SIG-M5 (cell line): Measurements from ENCODE around the gene IKBIP.
"Not testable (repeated sequence)": the region's sequence is repeated elsewhere in the genome, so short reads cannot be mapped to it uniquely, and the experiment has no call there.

ENCODE experiments used
- DNase-seq: peaks from one replicate; lab custom pipeline; 2025; lab: John Stamatoyannopoulos, UW

Gene IKBIP

DNA sequence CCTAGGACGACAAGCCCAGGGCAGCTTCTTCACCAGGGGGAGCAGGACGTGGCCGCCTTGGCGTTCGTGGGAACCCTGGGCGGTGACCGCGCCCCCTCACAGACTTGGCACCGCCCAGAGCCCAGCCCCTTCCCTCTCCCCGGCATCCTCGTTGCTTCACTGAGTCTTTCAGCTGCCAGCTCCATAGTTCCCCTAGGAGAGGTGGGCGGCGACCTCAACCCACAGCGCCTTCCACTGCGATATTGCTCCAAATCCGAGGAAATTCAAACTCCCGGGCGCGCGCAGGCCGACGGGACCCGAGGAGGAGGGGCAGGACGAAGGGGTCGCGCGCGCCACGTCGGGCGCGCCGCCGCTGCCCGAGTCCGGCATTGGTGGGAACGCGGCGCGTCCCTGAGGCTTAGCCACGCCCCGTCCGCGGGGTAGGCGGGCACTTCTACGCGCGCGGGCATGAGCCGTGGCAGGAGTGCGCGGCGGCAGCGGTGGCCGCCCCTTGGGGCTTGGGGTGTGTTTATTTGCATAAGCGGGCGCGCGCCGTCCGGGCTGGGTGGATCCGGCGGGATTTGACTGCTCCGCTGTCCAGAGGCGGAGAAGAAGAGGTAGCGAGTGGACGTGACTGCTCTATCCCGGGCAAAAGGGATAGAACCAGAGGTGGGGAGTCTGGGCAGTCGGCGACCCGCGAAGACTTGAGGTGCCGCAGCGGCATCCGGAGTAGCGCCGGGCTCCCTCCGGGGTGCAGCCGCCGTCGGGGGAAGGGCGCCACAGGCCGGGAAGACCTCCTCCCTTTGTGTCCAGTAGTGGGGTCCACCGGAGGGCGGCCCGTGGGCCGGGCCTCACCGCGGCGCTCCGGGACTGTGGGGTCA lies at the start of gene IKBIP, which contains the start of gene APAF1:
IKBIP (minus strand) TSS at position 77 of the 860 bp plus-strand sequence. CDS start 87 bp downstream, outside the sequence.
APAF1 (plus strand) TSS at position 579 of the 860 bp plus-strand sequence. CDS start 3,070 bp downstream, outside the sequence.
- peak; percentile 84 for DNase-seq

GRCh38 chr12:98691351-98691750 lies 46.8 kb upstream of the IKBIP start:
- DNase-seq: no peak

GRCh38 chr12:98686603-98687002 lies 42.0 kb upstream of the IKBIP start:
- no peak for DNase-seq

DNA sequence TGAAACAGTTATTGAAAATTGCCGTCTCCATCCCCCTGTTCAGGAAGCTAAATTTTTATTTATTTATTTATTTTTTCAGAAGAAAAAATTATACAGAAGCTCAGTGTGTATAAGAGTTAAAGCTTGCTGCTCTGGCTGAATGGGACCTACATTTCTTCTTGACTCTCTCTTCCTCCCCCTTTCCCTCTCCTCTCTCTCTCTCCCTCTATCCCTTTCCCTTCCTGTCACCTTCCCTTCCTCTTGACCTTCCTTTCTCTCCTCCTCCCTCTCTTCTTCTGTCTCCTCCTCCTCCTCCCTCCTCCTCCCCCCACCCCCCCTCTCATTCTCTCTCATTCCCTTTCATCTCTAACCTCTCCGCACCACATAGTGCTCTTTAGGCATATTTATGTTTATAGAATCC lies 39.6 kb upstream of the IKBIP start:
- DNase-seq: no peak

GRCh38 chr12:98679611-98680005 lies 35.0 kb upstream of the IKBIP start:
- DNase-seq: no peak

- no peak for DNase-seq
Measured at GRCh38 chr12:98678946-98679610, 34.5 kb upstream of the IKBIP start.

DNA sequence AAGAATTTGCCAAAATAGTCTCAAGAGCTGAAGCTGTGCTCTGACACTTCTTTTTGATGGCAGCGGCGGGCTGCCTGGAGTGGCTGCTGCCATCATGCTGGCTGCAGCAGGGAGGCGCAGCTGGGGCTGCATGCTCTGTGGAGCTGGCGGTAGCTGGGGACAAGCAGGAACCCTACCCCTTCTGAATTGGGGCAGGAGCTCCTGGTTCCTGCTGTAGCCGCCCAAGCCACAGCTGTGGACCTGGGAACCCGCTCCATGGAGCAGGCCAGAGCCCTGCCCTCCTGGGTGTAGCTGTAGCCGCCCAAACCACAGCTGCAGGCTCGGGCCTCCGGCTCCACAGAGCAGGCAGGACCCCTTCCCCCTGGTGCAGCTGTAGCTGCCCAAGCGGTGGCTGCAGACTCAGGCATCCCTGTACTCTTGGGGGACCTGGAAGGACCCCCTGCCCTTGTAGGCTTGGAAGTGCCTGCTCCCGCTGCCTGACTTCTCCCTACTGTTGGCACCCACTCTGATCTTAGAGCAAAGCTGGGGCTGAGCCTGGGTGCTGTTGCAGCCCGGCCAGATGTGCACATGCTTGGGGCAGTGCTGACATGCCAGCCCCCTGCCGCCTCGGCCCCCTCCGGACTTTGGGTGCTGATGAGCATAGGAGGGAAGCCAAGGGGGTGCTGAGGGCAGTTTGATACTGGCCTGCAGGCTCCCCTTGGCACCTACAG lies 33.8 kb upstream of the IKBIP start:
- DNase-seq: no peak

- DNase-seq: no peak
Measured at GRCh38 chr12:98674841-98675240, 30.3 kb upstream of the IKBIP start.

- no peak for DNase-seq
Measured at GRCh38 chr12:98671459-98671858, 26.9 kb upstream of the IKBIP start.

DNA sequence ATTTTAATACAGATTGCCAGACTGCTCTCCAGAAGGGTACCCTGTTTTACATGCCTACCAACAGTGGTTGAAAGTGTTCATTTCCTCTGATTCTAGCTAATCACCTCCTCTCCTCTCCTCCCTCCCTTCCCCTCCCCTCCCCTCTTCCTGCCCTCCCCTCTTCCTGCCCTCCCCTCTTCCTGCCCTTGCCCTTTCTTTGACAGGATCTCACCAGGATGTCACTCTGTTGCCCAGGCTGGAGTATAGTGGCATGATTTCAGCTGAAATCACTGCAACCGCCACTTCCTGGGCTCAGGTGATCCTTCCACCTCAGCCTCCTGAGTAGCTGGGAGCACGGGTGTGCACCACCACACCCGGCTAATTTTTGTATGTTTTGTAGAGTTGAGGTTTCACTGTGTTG lies 25.2 kb upstream of the IKBIP start:
- no peak for DNase-seq

- DNase-seq: no peak
Measured at GRCh38 chr12:98660521-98660920, 15.9 kb upstream of the IKBIP start.

DNA sequence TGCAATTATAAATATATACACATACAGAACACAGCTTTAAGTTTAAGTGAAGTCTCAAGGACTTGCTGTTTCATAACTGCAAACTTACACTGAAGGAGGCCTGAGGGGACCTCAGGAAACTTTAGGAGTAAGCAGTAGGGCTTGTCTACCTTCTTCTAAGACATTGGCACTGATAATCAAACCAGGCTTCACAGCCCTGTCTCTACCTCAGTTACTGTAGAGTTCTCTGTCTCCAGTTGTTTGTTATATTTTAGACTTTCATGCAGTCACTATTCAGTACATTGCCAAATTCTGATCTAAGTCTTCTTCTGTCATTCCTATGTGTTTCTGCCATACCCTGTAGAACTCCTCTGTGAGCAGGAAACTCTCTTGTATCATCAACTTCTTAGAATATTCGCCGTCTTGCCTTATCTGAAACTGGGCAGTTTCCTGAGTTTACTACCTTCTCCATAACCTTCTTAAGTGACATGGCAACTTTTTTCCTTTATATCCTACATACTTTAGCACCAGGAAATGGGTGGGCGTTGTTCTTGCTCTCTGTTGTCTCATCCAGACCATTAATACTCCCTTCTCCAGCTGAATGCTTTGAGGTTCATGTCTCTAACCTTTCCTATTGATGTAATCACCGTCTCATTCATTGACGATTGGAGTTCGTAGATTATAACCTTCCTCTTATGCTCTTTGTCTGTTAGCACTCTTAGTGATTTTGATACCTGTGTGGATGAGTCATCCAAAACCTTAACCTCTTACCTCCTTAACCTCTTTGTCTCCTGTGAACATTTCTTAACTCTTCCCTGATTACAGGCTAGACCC lies 11.9 kb upstream of the IKBIP start:
- no peak for DNase-seq

GRCh38 chr12:98653866-98654493 lies 9.4 kb upstream of the IKBIP start:
- no peak for DNase-seq

DNA sequence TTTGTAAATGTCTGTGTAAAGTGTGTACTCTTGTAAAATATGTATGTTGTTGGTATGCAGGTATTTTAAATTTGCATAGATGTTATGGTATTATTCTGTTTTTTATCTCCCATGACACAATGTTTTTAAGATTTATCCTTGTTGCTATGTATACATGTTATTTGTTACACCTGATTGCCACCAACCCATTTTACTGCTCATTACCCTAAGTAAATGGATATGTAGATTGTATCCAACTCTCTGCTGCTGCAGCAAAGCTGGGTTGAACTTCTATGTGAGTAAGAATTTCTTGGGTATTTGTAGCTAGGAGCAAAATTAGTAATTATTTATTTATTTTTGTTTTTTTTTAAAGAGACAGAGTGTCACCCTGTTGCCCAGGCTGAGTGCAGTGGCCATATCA lies 6.7 kb upstream of the IKBIP start:
- DNase-seq: no peak

DNA sequence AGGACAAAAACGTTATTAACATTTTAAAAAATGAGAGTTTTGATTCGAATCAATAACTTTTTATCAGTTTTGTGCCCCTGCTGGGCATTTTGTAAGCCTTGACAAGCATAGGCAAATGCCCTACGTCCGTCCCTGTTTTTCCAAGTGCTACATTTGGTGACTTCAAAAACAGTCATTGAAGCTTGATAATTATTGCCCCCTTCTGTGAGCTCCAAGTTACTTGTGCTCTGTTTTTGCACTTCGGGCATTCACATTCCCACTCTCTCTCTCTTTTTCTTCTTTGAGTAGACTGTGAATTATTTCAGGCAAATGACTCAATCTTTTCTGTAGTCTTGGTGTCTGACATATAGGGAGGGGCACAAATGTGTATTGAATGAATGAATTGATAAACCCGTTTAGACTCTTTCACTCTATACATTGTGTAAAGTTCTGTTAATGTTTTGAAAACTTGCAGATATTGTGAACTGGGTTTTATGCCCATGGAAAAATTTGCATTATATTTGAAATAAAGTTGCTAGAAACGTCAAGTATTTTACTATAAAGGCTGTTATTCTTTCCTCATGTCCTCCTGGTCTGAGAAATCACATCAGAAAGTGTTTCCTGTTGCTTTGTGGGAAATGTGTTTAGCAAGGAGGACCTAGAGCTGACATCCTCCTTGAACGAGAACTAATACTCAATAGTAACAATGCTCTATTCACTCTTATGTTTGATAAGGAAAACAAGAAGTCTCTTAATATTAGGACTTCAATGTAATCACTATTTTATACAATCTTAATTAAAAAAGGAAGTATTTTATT lies 1.9 kb upstream of the IKBIP start:
- DNase-seq: no peak

DNA sequence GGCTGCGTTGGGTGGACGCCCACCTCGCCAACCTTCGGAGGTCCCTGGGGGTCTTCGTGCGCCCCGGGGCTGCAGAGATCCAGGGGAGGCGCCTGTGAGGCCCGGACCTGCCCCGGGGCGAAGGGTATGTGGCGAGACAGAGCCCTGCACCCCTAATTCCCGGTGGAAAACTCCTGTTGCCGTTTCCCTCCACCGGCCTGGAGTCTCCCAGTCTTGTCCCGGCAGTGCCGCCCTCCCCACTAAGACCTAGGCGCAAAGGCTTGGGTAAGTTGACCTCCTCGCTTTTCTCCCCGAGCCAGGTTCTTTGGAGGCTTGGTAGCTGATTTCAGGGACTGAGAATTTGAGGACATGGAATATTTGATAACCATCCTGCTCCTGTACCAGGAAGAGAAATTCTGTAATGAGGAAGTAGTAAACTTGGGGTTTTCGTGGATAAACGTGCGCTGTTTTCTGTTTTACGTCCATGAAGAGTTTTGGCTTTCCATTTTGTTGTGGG lies 1.0 kb upstream of the IKBIP start:
- no peak for DNase-seq

DNA sequence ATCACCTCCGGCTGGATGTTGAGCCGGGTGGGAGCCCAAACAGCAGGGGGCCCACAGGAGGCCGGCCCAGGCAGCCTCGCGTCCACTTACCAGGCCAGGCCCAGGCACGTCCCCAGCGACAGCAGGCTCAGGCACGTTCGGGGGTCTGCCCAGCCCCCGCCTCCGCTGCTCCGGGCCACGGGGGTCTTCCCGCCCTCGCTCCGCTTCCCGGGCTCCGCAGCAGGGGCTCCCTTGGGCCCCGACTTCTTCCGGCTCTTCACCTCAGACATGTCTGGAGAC lies 216 bp downstream of the IKBIP start:
- no peak for DNase-seq

GRCh38 chr12:98642801-98643200 lies 1.8 kb downstream of the IKBIP start:
- DNase-seq: not testable (repeated sequence)

GRCh38 chr12:98639491-98639890 lies 5.1 kb downstream of the IKBIP start:
- no peak for DNase-seq

GRCh38 chr12:98638009-98638408 lies 6.6 kb downstream of the IKBIP start:
- no peak for DNase-seq

DNA sequence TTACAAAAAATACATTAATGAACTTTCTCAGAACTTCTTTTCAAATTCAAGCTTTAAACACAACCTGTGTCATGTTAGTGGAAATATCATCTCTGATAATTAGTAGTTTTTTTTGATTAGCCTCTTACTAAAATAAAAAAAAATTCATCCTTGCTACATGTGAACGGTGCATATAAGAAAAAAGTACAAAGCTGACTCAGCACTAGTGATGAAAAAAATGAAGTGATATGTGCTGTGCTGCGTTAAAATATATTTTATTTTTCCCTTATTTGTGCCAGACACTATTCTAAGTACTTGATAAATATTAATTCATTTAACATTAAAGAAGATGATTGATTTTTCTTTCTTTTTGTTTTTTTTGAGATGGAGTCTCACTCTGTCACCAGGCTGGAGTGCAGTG lies 7.5 kb downstream of the IKBIP start:
- no peak for DNase-seq
